HEK293T (cell line): ENCODE measurements around the gene SSBP1.

Source experiments
- CTCF ChIA-PET: fragments of 350-600 bp; formaldehyde crosslinking; extraction: SDS; loops from one replicate; lab custom pipeline; 2021; ENCODE audit warnings: antibody characterized with exemption, inconsistent platforms; lab: Yijun Ruan, JAX
- POLR2A ChIA-PET: fragments of 350-600 bp; formaldehyde crosslinking; extraction: SDS; loops from one replicate; lab custom pipeline; 2020; ENCODE audit warnings: antibody characterized with exemption, inconsistent platforms; lab: Yijun Ruan, JAX
- DNase-seq: peaks from one replicate; pipeline ENCODE4 v3.0.0; 2012; ENCODE audit warnings: mixed read lengths; ENCODE audit errors: extremely low spot score
- ARNT ChIP-seq: fragments of 450-650 bp; IDR thresholded peaks from 2 replicates; pipeline ENCODE4 v1.6.1; 2017; ENCODE audit warnings: mild to moderate bottlenecking
- BHLHE40 ChIP-seq: fragments of 450-650 bp; IDR thresholded peaks from 2 replicates; pipeline ENCODE4 v1.6.1; 2016; ENCODE audit warnings: mild to moderate bottlenecking, moderate library complexity, borderline replicate concordance
- CTBP1 ChIP-seq: fragments of 450-650 bp; IDR thresholded peaks from 2 replicates; pipeline ENCODE4 v1.6.1; 2016; ENCODE audit warnings: borderline replicate concordance
- ELF4 ChIP-seq: fragments of 450-650 bp; IDR thresholded peaks from 2 replicates; pipeline ENCODE4 v1.6.1; 2017; ENCODE audit warnings: antibody characterized with exemption
- FOXA1 ChIP-seq: fragments of 450-650 bp; IDR thresholded peaks from 2 replicates; pipeline ENCODE4 v1.6.1; 2016; ENCODE audit warnings: mild to moderate bottlenecking
- FOXK2 ChIP-seq: fragments of 450-650 bp; IDR thresholded peaks from 2 replicates; pipeline ENCODE4 v1.6.1; 2016; ENCODE audit warnings: mild to moderate bottlenecking
- FOXM1 ChIP-seq: fragments of 450-650 bp; IDR thresholded peaks from 2 replicates; pipeline ENCODE4 v1.6.1; 2017; ENCODE audit warnings: mild to moderate bottlenecking, borderline replicate concordance
- HDGF ChIP-seq: fragments of 450-650 bp; IDR thresholded peaks from 2 replicates; pipeline ENCODE4 v1.6.1; 2017; ENCODE audit warnings: antibody characterized with exemption, borderline replicate concordance
- L3MBTL2 ChIP-seq: fragments of 450-650 bp; conservative IDR thresholded peaks from 2 replicates; pipeline ENCODE4 v1.6.1; 2016; ENCODE audit warnings: mild to moderate bottlenecking
- LEF1 ChIP-seq: fragments of 450-650 bp; IDR thresholded peaks from 2 replicates; pipeline ENCODE4 v1.6.1; 2017; ENCODE audit warnings: mild to moderate bottlenecking, borderline replicate concordance
- NFRKB ChIP-seq: fragments of 450-650 bp; IDR thresholded peaks from 2 replicates; pipeline ENCODE4 v1.6.1; 2016; ENCODE audit warnings: mild to moderate bottlenecking, moderate library complexity
- PKNOX1 ChIP-seq: fragments of 450-650 bp; IDR thresholded peaks from 2 replicates; pipeline ENCODE4 v1.6.1; 2016
- SP1 ChIP-seq: fragments of 450-650 bp; IDR thresholded peaks from 2 replicates; pipeline ENCODE4 v1.6.1; 2017
- SUZ12 ChIP-seq: fragments of 450-650 bp; IDR thresholded peaks from 2 replicates; pipeline ENCODE4 v1.6.1; 2016; ENCODE audit warnings: mild to moderate bottlenecking
- TARDBP ChIP-seq: fragments of 450-650 bp; IDR thresholded peaks from 2 replicates; pipeline ENCODE4 v1.6.1; 2016
- ZNF384 ChIP-seq: fragments of 450-650 bp; IDR thresholded peaks from 2 replicates; pipeline ENCODE4 v1.6.1; 2016

Gene SSBP1

DNA sequence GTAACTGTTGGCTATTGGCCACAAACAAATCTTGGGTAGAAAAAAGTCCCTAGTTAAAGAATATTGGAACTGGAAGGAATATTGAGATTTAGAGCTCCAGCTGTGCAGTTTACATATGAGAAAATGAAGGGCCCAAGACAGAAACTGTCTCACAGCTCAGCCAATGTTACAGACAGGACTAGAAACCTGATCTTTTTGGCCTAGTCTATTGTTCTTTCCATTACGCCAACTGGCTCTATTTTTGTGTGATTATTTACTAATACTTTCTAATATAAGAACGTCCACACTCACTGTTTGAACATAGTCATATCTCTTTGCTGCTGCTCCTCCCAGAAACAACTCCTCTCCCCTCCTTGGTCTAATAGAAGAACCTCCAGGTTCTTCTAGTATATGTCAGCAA is 28.8 kb upstream of the SSBP1 start:
- TF ChIP-seq FOXM1, result no peak
- no peak for TF ChIP-seq ARNT
- no peak for TF ChIP-seq ZNF384
- TF ChIP-seq FOXA1, result no peak
- no peak for TF ChIP-seq PKNOX1
- TF ChIP-seq TARDBP, result no peak
- TF ChIP-seq L3MBTL2, result no peak
- TF ChIP-seq FOXK2, result no peak
- TF ChIP-seq ELF4, result no peak
- TF ChIP-seq NFRKB, result no peak
- TF ChIP-seq LEF1, result no peak
- TF ChIP-seq SUZ12, result no peak
- no peak for TF ChIP-seq SP1
- TF ChIP-seq CTBP1, result no peak
- no peak for TF ChIP-seq BHLHE40
- TF ChIP-seq HDGF, result no peak
- POLR2A ChIA-PET, result interaction anchor here (1.3 to 1.8 kb wide), 2 partner anchors 9 to 29 kb away, joined by 3 to 13 read pairs; partner anchors contain the start of gene SSBP1
- DNase-seq, result no peak
- CTCF ChIA-PET, result interaction anchor here (1.2 to 2.7 kb wide), 3 partner anchors 9 to 55 kb away, joined by 3 to 11 read pairs (median 3); partner anchors contain the start of gene SSBP1

- DNase-seq, result no peak
- CTCF ChIA-PET, result interaction anchor here (1.2 to 2.7 kb wide), 3 partner anchors 9 to 55 kb away, joined by 3 to 11 read pairs (median 3); partner anchors contain the start of gene SSBP1
- no peak for TF ChIP-seq NFRKB
- no peak for TF ChIP-seq BHLHE40
- no peak for TF ChIP-seq SP1
- TF ChIP-seq CTBP1, result no peak
- no peak for TF ChIP-seq SUZ12
- TF ChIP-seq HDGF, result no peak
- POLR2A ChIA-PET, result interaction anchor here (1.3 kb wide), 1 partner anchor 9 kb away, joined by 3 read pairs; no protein-coding TSS in a partner anchor
Observed at GRCh38 chr7:141709749-141710148, 28.4 kb upstream of the SSBP1 start.

DNA sequence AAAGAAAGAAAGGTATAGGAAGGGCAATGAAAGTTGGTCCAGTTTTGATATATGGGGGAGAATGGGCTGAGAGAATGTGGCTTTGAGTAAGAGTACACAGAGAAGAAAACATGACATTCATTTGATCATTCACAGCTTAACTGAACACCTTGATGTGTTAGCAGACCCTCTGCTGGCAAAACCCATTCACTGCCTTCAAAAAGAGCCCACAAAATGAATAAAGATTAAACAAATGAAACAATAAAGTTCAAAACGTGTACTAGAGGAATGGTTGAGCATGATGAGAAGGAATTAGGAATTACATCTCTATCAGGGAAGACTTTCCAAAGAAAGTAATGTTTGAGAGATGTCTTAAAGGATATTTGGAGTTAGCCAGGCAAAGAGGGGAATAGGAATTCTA is 27.9 kb upstream of the SSBP1 start:
- TF ChIP-seq LEF1 (no peak), PKNOX1 (no peak), SP1 (no peak), CTBP1 (no peak), FOXA1 (no peak), NFRKB (no peak), ELF4 (no peak)
- ChIA-PET POLR2A (no interaction called here), CTCF (interaction anchor here (2.7 kb wide), 1 partner anchor 27 kb away, joined by 11 read pairs; the partner anchor contains the start of gene SSBP1)

GRCh38 chr7:141712603-141713255 is 25.4 kb upstream of the SSBP1 start:
- POLR2A ChIA-PET, result no interaction called here
- TF ChIP-seq FOXK2 (no peak), FOXM1 (no peak), CTBP1 (no peak), FOXA1 (no peak), TARDBP (no peak), ARNT (no peak), PKNOX1 (no peak)
- CTCF ChIA-PET, result no interaction called here
- DNase-seq, result no peak

More for the DNA sequence above, 27.9 kb upstream of the SSBP1 start:
- no peak for DNase-seq

DNA sequence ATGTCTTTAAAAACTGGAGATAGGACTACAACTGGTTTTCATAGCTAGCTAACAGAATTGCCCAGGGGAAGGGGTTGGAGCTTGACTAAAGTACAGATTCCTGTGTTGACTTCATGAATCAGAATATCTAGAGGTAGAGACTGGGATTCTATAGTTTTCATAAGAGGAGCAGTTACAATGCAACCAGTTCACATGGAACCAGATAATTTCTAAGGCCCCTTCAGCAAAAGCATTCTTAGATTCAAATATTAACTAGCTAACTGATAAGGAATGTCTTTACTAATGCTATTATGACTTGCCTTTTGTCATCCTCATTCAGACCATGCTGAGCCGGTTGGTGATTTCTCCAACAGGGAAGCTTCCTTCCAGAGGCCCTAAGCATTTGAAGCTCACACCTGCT is 24.3 kb upstream of the SSBP1 start:
- ChIA-PET POLR2A (no interaction called here), CTCF (interaction anchor here (1.1 to 1.3 kb wide), 2 partner anchors 11 to 59 kb away, joined by 4 read pairs; no protein-coding TSS in a partner anchor)
- TF ChIP-seq HDGF (no peak), SP1 (no peak), ARNT (no peak), L3MBTL2 (no peak), LEF1 (no peak), SUZ12 (no peak), PKNOX1 (no peak), FOXA1 (no peak), ZNF384 (no peak), TARDBP (no peak), ELF4 (no peak), FOXK2 (no peak), BHLHE40 (no peak), NFRKB (no peak), FOXM1 (no peak), CTBP1 (no peak)
- no peak for DNase-seq

- POLR2A ChIA-PET, result interaction anchor here (1.5 kb wide), 1 partner anchor 24 kb away, joined by 11 read pairs; the partner anchor contains the start of gene SSBP1
- CTCF ChIA-PET, result interaction anchor here (1.1 to 1.3 kb wide), 3 partner anchors 12 to 60 kb away, joined by 4 read pairs; partner anchors contain the start of gene SSBP1
Observed at GRCh38 chr7:141714571-141714970, 23.6 kb upstream of the SSBP1 start.

More at GRCh38 chr7:141714571-141714970, 23.6 kb upstream of the SSBP1 start:
- no peak for DNase-seq
- no peak for TF ChIP-seq PKNOX1
